ENCODE measurements around the gene SIPA1.
"Not testable (repeated sequence)": the region's sequence is repeated elsewhere in the genome, so short reads cannot be mapped to it uniquely, and the experiment has no call there.

SIPA1 gene

DNA sequence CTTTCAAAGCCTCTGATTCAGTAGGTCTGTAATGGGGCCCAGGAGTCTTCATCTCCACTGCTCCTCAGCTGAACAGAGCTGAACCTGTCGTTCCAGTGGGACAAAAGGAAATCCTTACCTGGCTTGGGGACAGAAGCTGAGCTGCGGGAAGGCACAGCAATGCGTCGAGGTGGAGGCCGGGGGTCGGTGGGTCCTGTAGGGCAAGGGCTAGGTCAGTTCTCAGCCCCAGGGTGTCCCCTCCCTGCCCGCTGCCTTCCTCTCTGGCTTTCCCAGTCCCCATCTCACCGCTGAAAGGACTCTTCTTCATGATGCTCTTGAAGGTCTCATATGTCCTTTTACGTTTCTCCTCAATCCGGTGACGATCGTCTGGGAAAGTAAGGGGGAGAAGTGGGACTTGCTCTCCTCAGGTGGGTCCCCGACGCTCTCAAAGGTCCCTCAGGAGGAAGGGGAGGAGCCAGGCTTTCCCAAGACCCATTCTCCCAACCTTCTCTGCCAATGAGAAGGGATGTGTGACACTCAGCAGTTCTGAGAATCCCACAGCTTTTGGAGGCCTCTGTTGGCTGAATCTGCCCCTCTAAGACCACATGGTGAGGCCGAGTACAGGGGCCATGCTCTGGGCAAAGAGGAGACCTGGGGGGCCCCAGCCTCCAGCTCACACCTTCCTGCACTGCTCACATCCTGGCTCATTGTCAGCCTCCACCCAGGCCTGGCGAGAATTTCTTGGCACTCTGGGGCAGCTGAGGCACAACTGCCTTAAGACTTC is 17.9 kb downstream of the SIPA1 start:
- DNase-seq (ENCODE audit: extremely low read depth in 1 of 2, low read depth in 1 of 2): no peak

DNA sequence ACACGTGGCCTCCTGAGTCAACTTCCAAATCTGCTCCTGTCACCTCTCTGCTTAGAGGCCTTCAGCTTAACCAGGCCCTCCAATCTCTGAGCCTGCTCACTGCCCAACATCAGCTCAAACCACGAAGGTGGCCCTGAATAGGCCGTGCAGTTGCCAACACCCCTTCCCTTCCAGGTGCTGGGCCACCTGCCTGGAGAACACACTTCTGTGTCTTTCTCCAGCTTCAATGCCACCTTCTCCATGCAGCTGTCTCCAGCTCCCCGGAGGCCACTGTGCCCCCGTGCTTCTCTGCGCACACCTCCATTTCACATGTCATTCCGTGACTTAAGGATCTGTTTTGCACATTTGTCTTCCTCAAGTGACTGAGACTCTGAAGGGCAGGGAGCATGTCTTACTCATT is 19.5 kb downstream of the SIPA1 start:
- no peak for DNase-seq (ENCODE audit: extremely low read depth in 1 of 2, low read depth in 1 of 2)

DNA sequence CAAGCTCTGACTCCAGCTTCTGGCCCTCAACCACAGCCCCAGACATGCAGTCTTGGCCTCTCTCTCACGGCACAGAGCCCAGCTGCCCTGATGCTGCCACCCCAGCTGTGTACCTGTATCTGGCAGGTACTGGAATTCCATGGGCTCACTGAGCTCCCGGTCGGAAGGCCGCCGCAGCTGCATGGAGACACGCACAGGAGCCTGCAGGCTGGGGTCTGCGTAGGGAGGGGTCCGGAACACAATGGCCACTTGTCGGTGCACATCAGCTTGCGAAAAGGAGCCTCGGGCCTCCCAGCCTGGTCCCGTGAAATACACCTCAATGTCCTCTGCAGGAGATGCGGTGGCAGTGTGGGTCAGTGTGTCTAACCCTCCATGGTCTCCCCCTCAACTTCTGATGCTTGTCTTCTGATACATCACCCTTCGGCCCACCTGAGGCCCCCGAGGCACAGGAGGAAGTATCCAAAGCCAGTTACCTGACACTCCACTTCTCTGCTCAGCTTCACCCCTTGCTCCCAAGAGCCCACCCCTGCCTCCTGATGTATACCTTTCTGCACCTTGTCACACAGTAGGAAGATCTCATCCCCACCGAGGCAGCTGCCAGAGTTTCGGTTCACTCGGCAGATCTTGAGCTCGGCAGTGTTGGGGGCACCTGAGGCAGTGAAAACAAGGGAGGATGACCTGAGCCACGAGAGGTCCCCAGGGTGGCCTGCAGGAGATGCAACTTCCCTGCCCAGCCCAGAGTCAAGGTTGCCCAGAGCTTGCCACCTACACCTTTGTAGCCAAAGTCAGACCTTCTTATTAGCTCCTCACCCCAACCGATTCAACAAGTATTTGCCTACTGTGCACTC is 20.5 kb downstream of the SIPA1 start:
- DNase-seq (ENCODE audit: extremely low read depth in 1 of 2, low read depth in 1 of 2): no peak

DNA sequence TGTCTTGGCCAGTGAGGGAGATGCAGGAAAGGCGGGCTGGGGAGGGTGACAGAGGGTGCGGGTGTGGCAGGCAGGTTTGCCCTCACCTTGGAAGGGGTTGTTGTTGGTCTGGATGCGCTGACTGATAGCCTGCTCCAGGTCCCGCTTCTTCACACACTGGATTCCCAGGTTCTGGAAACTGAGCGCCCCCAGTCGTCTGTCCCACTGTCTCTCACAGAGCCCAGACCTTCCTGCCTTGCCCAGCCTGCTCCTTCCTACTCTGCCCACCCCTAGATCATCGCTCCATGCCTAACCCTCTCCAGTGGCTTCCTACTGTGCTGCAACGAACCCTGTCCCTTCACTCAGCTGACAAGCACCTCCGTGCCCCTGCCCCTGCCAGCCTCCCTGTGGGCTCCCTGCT is 22.1 kb downstream of the SIPA1 start:
- no peak for DNase-seq (ENCODE audit: extremely low read depth in 1 of 2, low read depth in 1 of 2)

DNA sequence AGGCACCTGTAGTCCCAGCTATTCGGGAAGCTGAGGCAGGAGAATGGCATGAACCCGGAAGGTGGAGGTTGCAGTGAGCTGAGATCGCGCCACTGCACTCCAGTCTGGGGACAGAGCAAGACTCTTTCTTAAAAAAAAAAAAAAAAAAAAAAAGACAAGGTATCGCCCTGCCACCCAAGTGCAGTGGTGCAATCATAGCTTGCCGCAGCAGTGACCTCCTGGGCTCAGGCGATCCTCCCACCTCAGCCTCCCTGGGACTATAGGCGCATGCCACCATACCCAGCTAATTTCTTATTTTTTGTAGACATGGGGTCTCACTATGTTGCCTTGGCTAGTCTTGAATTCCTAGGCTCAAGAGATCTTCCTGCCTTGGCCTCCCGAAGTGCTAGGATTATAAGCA is 23.0 kb downstream of the SIPA1 start:
- DNase-seq (ENCODE audit: extremely low read depth in 1 of 2, low read depth in 1 of 2): not testable (repeated sequence)

DNA sequence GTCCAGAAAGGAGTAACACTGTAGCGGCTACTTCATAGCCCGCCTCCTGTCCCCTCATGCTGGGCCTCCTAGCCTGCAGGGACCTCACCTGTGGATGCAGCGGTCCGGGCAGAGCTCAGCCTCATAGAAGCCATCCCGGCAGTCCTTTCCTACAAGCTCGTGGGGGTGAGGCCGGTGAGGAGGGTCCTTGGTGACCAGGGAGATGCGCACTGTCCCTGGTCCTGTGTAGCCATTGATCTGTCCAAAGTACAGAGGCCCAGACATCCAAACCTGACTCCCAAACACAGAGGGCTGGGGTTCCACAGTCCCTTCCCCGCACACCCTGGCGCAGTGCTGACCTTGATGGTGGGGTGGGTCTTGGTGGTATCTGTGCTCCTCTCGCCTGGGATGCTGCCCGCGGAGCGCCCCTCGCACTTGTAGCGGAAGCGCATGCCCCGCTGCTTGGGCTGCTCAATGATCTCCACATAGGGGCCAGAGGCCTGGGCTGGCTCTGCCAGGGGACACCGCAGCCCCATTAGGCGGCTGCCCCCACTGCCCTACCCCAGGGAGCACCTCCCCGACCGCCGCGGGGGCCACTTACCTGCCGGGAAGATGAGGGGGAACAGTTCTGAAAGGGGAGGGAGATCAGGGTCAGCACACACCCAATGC is 23.8 kb downstream of the SIPA1 start:
- DNase-seq (ENCODE audit: extremely low read depth in 1 of 2, low read depth in 1 of 2): no peak

DNA sequence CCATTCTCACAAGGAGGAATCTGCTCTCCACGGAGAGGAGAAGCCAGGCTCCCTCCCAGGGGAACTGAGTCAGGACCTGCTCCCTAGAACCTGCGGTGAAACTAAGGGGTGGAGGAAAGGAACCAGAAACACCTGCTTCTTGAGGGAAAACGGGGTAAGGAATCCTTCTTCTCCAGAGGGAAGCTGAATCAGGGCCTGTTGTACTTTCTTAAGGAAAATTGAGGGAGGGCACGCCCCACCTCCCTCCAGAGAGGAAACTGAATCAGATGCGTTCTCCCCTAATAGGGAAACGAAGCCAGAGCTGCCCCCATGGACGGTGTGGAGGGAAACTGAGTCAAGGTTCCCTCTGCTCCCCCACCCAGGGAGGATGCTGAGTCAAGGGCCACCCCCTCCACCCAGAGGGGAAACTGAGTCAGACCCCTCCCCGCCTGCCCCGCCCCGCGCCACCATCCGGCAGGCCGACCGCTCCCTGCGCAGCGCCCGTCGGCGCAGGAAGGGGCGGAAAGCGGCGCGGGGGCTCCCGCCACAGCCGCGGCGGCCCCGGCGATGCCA is 24.4 kb downstream of the SIPA1 start:
- DNase-seq (ENCODE audit: extremely low read depth in 1 of 2, low read depth in 1 of 2): no peak

DNA sequence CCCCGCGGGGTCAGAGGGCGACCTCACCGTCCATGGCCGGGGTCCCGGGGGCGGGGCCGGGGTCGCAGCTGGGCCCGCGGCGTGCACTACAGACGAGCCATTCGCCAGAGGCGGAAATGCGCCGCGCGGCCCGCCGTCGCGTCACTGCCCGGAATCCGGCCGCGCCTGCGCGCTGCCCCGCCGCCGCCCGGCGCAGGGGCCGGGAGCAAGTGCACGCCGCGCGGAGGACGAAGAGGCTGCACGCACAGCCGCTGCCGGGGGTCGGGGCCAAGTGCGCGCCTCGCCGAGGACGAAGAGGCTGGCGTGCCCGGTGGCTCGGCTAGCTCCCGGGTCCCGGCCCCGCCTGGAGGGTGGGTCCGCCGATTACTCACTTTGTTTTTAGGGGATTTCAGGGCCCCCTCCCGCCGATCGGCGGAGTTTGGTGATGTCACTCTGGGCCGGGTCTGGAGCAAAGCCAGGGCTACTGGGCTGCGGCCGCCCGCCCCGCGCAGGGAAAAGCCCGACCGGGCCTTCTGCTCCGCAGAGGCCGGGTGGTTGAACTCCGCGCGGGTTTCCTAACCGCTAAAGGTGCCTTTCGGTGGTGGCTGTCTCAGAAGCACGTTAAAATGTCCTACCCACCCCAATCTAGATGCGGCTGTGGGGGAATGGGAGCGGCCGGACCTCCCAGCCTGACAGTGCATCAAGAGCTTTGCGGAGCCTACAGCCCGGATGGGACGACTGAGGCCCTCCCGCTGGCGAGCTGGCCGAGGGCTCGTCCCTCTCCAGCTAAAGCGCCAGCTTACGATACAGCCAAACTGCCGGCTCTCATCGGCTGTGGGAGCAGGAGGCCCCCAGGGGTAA is 25.1 kb downstream of the SIPA1 start, which contains the start of gene RELA:
TSS of gene RELA (minus strand) at position 118 of the 840 bp plus-strand sequence. CDS start at position 34, 84 bp downstream.
- DNase-seq (ENCODE audit: extremely low read depth in 1 of 2, low read depth in 1 of 2): peak; percentile 76 to 83

DNA sequence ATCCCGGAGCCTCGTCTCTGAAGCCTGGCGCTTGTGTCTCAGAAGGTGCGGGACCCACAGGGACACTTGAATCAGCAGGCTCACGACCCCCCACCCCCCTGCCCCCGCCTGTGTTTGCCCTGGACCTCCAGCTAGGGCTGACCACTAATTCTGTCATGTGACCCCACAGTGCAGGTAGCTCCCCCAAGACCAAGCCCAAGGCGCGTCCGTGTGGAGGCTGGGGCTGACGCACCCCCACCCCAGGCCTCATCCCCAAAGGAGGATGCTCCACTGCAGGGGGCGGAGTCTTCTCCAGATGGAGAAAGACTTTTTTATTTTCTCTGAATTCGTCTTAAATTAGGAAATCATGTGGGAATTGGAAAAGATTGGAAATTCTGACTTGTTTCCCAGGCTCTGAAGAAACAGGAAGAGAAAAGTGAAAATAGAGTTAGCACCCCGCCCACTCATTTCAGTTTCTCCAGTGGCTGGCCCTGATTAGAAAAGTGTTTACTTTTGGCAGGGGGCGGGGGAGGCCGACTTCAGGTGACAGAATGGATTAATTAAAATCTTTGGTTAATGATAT is 25.8 kb downstream of the SIPA1 start:
- no peak for DNase-seq (ENCODE audit: extremely low read depth in 1 of 2, low read depth in 1 of 2)

DNA sequence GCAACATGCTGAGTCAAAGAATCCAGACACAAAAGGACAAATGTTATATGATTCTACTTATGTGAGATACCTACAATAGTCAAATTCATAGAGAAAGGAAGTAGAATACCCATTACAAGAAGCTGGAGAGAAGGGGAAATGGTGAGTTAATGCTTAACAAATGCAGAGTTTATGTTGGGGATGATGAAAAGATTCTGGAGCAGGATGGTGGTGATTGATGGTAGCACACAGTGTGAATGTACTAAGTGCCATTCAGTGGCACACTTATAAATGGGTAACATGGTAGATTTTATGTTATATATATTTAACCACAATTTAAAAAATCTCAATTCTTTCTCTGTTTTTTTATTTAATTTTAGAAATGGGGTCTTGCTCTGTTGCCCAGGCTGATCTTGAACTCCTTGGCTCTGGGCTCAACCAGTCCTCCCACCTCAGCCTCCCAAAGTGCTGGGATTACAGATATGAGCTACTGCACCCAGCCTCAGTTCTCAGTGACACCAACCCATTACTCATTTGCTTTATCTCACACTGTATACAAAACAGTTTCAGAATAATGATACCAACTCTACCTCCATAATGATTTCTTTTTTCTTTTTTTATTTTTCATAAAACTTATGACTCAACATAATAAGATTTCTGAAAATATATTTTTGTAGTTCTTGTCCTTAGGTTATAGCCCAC is 34.4 kb downstream of the SIPA1 start:
- DNase-seq (ENCODE audit: extremely low read depth in 1 of 2, low read depth in 1 of 2): no peak

DNA sequence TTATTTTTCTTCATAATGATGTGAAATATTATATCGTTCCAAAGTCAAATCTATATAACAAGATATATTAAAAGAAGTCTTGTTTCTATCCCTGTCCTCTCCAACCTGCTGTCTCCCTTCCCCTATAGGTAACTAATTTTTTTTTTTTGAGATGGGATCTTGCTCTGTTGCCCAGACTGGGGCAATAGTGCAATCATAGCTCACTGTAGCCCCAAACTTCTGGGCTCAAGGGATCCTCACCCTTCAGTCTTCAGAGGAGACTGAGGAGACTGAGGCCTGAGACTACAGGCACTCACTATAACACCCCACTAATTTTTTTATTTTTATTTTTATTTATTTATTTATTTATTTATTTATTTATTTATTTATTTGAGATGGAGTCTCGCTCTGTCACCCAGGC is 35.1 kb downstream of the SIPA1 start:
- DNase-seq (ENCODE audit: extremely low read depth in 1 of 2, low read depth in 1 of 2): no peak

DNA sequence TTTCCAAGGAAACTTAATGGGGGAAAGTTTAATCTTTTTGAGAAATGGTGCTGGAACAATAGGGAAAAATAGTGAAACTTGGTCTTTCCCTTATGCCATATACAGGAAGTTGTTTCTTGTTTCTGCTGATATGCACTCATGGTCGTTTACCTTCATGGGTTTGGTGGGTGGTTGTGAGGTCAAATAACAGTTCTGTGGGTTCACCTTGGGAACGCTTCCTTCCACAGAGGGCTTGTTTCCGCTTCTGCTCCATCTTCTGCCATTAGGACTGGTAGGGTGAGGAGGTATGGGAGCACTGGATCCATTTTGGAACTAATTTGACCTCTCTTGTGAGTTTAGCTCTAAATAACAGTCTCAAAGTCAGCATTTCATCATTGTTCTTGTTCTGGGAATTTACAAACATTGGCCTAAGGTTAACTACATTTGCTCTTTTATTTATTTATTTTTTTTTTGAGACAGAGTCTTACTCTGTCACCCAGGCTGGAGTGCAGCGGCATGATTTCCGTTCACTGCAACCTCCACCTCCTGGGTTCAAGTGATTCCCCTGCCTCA is 42.4 kb downstream of the SIPA1 start:
- no peak for DNase-seq (ENCODE audit: extremely low read depth in 1 of 2, low read depth in 1 of 2)

DNA sequence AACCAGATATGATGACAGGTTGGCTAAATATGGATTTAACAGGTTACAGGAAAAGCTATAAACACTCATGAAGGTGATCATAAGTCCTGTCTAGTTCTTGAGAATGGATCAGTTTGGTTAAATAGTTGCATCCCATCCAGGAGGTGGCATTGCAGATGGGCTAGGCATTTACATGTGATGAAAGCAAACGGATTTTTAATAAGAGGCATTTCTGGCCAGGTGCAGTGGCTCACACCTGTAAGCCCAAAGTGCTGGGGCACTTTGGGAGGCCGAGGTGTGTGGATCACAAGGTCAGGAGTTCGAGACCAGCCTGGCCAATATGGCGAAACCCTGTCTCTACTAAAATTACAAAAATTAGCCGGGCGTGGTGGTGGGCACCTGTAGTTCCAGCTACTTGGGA is 45.6 kb downstream of the SIPA1 start:
- not testable (repeated sequence) for DNase-seq (ENCODE audit: extremely low read depth in 1 of 2, low read depth in 1 of 2)

DNA sequence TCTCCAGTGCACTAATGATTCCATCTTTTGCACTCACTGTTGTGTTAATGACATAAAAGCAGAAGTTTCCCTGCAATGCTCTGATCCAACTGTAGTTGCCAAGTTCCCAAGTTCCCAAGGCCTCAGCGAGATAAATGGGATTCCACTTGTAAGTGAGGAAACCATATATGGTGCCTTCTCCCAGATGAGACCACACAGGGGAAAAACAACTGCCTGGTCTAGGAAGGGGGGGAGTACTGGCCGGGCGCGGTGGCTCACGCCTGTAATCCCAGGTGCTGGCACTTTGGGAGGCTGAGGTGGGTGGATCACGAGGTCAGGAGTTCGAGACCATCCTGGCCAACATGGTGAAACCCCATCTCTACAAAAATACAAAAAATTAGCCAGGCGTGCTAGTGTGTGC is 48.1 kb downstream of the SIPA1 start:
- no peak for DNase-seq (ENCODE audit: extremely low read depth in 1 of 2, low read depth in 1 of 2)

DNA sequence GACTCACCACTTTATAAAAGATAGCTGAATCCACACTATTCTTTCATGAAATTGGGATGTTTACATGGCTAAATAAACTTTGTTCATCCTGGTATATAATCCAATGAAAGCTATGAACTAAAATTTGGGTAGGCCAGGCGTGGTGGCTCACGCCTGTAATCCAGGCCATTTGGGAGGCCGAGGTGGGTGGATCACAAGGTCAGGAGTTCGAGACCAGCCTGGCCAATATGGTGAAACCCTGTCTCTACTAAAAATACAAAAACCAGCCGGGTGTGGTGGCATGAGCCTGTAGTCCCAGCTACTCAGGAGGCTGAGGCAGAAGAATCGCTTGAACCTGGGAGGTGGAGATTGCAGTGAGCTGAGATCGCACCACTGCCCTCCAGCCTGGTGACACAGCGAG is 53.9 kb downstream of the SIPA1 start:
- DNase-seq (ENCODE audit: extremely low read depth in 1 of 2, low read depth in 1 of 2): not testable (repeated sequence)

DNA sequence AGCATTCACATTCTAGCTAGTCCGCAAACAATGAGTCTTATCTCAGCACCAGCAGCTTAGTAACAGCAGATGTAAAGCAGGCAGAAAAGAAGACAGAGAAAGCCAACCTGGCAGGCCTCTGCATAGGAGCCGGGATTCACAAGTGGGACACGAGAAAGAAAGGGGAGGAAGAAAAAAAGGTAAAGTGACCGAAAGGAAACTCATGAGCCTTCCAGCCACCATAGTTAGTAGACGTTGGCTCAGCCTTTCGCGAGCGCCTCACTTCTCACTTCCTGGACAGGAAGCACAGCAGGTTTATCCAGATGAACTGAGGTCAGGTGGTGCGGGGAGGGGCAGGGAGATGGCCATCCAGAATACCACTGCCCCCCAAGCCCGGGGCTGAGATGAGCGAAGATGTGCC is 54.5 kb downstream of the SIPA1 start:
- no peak for DNase-seq (ENCODE audit: extremely low read depth in 1 of 2, low read depth in 1 of 2)

DNA sequence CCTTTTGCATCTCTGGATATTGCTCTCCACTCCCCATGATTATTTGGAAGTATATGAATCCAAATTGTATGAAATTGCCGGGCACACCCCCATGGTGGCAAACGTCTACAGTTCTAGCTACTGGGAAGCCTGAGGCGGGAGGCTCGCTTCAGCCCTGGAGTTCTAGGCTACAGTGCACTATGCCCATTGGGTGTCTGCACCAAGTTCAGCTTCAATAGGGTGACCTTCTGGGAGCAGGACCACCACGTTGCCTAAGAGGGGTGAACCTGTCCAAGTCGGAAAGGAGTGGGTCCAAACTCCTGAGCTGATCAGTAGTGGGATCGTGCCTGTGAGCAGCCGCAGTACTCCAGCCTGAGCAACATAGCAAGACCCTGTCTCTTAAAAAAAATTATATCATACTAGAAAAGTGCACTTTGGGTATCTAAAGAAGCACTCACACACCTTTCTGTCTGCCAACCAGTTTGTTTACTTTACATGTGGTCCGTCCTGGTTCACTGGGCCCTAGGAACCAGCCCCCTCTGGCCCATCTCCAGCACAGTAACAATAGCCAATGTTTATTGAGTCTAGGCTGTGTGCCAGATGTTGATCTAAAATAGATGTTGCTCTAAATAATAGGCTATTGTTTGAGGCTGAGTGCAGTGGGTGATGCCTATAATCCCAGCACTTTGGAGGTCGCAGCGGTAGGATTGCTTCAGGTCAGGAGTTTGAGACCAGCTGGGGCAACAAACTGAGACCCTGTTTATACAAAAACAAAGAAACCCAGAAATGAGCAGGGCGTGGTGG is 57.7 kb downstream of the SIPA1 start:
- DNase-seq (ENCODE audit: extremely low read depth in 1 of 2, low read depth in 1 of 2): no peak

DNA sequence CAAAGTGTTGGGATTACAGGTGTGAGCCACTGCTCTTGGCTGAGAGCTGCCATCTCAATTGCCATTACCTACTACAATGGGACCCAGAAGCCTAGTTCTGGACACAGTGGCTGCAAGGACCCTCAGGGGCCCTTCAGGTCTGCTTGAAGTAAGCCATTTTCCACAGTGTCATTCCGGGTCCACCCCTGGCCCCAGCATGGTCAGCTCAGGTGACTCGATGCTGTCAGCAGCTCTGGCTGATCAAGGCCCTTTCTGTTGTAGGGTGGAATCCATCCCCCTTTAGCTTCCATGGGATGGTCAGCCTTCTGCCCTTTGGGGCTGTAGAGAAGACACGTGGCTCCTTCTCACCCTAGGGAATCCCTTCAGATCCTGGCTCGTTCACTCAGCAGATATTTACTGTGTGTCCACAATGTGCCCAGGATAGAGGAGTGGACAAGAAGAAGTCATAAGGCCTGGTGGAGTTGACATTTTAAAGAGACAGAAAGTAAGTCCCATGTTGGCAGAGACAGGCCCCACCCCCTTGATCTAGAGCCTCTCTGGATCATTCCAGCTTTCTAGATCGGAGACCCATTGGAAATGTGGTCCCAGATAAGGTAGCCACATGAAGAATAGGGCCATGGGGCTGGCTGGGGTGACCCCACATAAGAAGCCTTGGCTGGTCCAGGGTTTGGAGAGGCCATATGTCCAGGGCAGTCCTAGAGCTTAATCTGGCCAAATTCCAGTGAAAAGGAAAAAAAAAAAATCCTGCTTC is 59.1 kb downstream of the SIPA1 start:
- DNase-seq (ENCODE audit: extremely low read depth in 1 of 2, low read depth in 1 of 2): no peak
